Measurements from ENCODE around the gene SHROOM3.

The SHROOM3 gene

GRCh38 chr4:76549765-76550164 lies 114.7 kb downstream of the SHROOM3 start:
- no peak for TF ChIP-seq GATA1 (IDR thresholded peaks at IDR 0.05; ENCODE audit: low read depth, low read length)
- TF ChIP-seq POLR2A (IDR thresholded peaks at IDR 0.05; ENCODE audit: low read length): no peak
- DNase-seq: no peak

GRCh38 chr4:76550966-76551780 lies 116.1 kb downstream of the SHROOM3 start:
- TF ChIP-seq GATA1 (IDR thresholded peaks at IDR 0.05; ENCODE audit: low read depth, low read length) (no peak), POLR2A (IDR thresholded peaks at IDR 0.05; ENCODE audit: low read length) (no peak)
- DNase-seq: no peak

- no peak for DNase-seq
Measured at GRCh38 chr4:76554630-76555029, 119.6 kb downstream of the SHROOM3 start.

GRCh38 chr4:76556452-76556851 lies 121.4 kb downstream of the SHROOM3 start:
- no peak for DNase-seq
- TF ChIP-seq GATA1 (IDR thresholded peaks at IDR 0.05; ENCODE audit: low read depth, low read length): no peak
- TF ChIP-seq POLR2A (IDR thresholded peaks at IDR 0.05; ENCODE audit: low read length): no peak

More at GRCh38 chr4:76554630-76555029, 119.6 kb downstream of the SHROOM3 start:
- no peak for TF ChIP-seq GATA1 (IDR thresholded peaks at IDR 0.05; ENCODE audit: low read depth, low read length)
- no peak for TF ChIP-seq POLR2A (IDR thresholded peaks at IDR 0.05; ENCODE audit: low read length)

- no peak for DNase-seq
- TF ChIP-seq GATA1 (IDR thresholded peaks at IDR 0.05; ENCODE audit: low read depth, low read length): no peak
- no peak for TF ChIP-seq POLR2A (IDR thresholded peaks at IDR 0.05; ENCODE audit: low read length)
Measured at GRCh38 chr4:76558396-76559235, 123.6 kb downstream of the SHROOM3 start.

- DNase-seq: no peak
Measured at GRCh38 chr4:76559236-76560071, 124.4 kb downstream of the SHROOM3 start.

GRCh38 chr4:76562161-76562560 lies 127.1 kb downstream of the SHROOM3 start:
- TF ChIP-seq POLR2A (IDR thresholded peaks at IDR 0.05; ENCODE audit: low read length) (no peak), GATA1 (IDR thresholded peaks at IDR 0.05; ENCODE audit: low read depth, low read length) (no peak)
- no peak for DNase-seq

More at GRCh38 chr4:76559236-76560071, 124.4 kb downstream of the SHROOM3 start:
- TF ChIP-seq POLR2A (IDR thresholded peaks at IDR 0.05; ENCODE audit: low read length) (no peak), GATA1 (IDR thresholded peaks at IDR 0.05; ENCODE audit: low read depth, low read length) (no peak)

- TF ChIP-seq POLR2A (IDR thresholded peaks at IDR 0.05; ENCODE audit: low read length) (no peak), GATA1 (IDR thresholded peaks at IDR 0.05; ENCODE audit: low read depth, low read length) (no peak)
- DNase-seq: no peak
Measured at GRCh38 chr4:76562836-76563453, 127.9 kb downstream of the SHROOM3 start.

GRCh38 chr4:76563454-76564122 lies 128.6 kb downstream of the SHROOM3 start:
- TF ChIP-seq GATA1 (IDR thresholded peaks at IDR 0.05; ENCODE audit: low read depth, low read length) (no peak), POLR2A (IDR thresholded peaks at IDR 0.05; ENCODE audit: low read length) (no peak)
- no peak for DNase-seq

GRCh38 chr4:76564123-76564915 lies 129.3 kb downstream of the SHROOM3 start:
- TF ChIP-seq POLR2A (IDR thresholded peaks at IDR 0.05; ENCODE audit: low read length) (no peak), GATA1 (IDR thresholded peaks at IDR 0.05; ENCODE audit: low read depth, low read length) (no peak)
- no peak for DNase-seq

GRCh38 chr4:76568262-76568661 lies 133.2 kb downstream of the SHROOM3 start:
- TF ChIP-seq GATA1 (IDR thresholded peaks at IDR 0.05; ENCODE audit: low read depth, low read length): no peak
- DNase-seq: no peak

- no peak for DNase-seq
- TF ChIP-seq POLR2A (IDR thresholded peaks at IDR 0.05; ENCODE audit: low read length): no peak
- TF ChIP-seq GATA1 (IDR thresholded peaks at IDR 0.05; ENCODE audit: low read depth, low read length): no peak
Measured at GRCh38 chr4:76569225-76569624, 134.2 kb downstream of the SHROOM3 start.

All from erythroblast (primary cell).